ENCODE measurements around the gene DNAJC7. TPM values are rescaled to one million over a fixed set of nuclear protein-coding genes. Genes with fewer than 3 reads are reported as not detected.
A peak's percentile ranks its signal among the peaks of the same experiment; 100 is the strongest.

Gene DNAJC7, protein sequence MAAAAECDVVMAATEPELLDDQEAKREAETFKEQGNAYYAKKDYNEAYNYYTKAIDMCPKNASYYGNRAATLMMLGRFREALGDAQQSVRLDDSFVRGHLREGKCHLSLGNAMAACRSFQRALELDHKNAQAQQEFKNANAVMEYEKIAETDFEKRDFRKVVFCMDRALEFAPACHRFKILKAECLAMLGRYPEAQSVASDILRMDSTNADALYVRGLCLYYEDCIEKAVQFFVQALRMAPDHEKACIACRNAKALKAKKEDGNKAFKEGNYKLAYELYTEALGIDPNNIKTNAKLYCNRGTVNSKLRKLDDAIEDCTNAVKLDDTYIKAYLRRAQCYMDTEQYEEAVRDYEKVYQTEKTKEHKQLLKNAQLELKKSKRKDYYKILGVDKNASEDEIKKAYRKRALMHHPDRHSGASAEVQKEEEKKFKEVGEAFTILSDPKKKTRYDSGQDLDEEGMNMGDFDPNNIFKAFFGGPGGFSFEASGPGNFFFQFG
- polyA plus RNA-seq (2013, experiment 1 of 4) = 113 TPM
- polyA plus RNA-seq (2013, experiment 2 of 4) = 107 TPM
- polyA plus RNA-seq (2013, experiment 3 of 4) = 76.6 TPM
- 94.9 TPM for polyA plus RNA-seq (2013, experiment 4 of 4)

DNA sequence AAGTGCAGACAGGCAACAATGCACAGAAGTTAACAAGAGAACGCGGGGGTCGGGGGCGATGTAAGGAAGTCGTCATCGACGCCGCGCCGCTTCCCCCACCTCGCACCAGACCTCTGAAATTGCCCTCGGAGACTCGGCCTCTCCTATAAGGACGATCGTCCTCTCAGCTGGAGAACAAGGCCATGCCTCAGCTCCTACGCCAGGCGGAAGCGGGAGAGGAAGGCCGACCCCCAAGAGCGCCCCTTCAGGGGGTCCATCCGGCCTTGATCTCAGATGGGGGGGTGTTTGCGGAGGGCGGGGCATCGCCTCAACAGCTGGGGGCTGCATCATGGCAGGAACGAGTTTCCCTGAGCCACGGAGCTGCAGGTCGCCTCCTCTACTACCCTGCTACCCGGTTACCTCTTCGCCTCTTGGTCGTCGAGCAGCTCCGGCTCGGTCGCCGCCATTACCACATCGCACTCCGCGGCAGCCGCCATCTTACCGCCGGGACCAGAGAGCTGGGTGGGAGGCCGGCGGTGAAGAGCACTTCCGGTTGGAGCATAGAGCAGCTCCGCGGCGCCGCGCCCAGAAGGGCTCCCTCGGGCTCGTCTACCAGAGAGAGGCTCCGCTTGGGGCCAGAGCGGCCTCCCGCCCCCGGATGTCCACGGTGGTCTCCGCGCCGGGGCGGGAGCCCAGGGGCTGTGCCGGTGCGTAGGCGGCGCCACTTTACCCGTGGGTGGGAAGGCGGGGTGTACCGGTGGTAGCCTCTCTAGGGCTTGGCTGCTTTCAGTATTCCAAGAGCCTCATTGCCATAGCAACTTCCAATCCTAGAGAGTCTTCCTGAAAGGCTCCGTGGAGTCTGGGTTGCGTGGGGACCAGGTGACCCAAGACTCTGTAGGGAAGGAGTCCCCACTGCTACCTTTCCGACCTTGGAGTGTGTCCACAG is at the start of gene DNAJC7:
TSS of gene DNAJC7 (minus strand) at position 499 of the 925 bp plus-strand sequence. CDS start at position 476, 23 bp downstream.
- H3K36me3 ChIP-seq (ENCODE audit: control insufficient read depth, insufficient read depth, low read length) = no peaks in the 10 kb centered on the region
- peak within 1 kb of the TSS; percentile 100 for H3K4me3 ChIP-seq (ENCODE audit: insufficient read depth, low read depth, low read length)
- H3K9me3 ChIP-seq (ENCODE audit: control insufficient read depth, low read length) = no peaks in the 10 kb centered on the region
- WGBS, 2 experiments = 0% methylated on average over 70 of the region's 70 CpGs
- peaks cover 17% of the 10 kb centered on the region for H3K4me1 ChIP-seq (ENCODE audit: control insufficient read depth, insufficient read depth, low read length)
- peak within 1 kb of the TSS; percentile 90 for H3K27ac ChIP-seq (ENCODE audit: insufficient read depth, low read depth, low read length, poor library complexity, severe bottlenecking)
- H3K27me3 ChIP-seq (ENCODE audit: control insufficient read depth, insufficient read depth, low read length, poor library complexity, severe bottlenecking) = no peaks in the 10 kb centered on the region

DNA sequence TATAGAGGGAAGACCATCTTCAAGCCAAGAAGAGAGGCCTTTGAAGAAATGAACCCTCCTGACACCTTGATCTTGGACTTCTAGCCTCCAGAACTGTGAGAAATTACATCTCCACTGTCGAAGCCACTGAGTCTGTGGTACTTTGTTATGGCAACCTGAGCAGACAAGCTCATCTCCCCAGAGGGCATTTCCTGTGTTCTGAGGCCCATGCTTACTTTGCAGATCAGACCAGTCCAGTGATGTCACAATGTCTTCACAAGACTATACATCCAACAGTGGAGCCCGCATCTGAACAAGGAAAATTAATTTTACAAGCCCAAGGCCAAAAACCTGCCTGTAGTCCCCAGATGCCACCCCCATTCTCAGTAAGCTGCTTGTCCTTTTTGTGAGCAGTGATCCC is 48.0 kb upstream of the DNAJC7 start:
- H3K4me1 ChIP-seq (ENCODE audit: control insufficient read depth, insufficient read depth, low read length) = peaks cover 25% of the 10 kb centered on the region
- H3K27me3 ChIP-seq (ENCODE audit: control insufficient read depth, insufficient read depth, low read length, poor library complexity, severe bottlenecking) = no peaks in the 10 kb centered on the region
- no peaks in the 10 kb centered on the region for H3K9me3 ChIP-seq (ENCODE audit: control insufficient read depth, low read length)
- no peak overlapping the region for H3K4me3 ChIP-seq (ENCODE audit: insufficient read depth, low read depth, low read length)
- 89 to 90% methylated on average over 2 of the region's 2 CpGs for WGBS, 2 experiments
- H3K36me3 ChIP-seq (ENCODE audit: control insufficient read depth, insufficient read depth, low read length) = no peaks in the 10 kb centered on the region
- no peak overlapping the region for H3K27ac ChIP-seq (ENCODE audit: insufficient read depth, low read depth, low read length, poor library complexity, severe bottlenecking)

DNA sequence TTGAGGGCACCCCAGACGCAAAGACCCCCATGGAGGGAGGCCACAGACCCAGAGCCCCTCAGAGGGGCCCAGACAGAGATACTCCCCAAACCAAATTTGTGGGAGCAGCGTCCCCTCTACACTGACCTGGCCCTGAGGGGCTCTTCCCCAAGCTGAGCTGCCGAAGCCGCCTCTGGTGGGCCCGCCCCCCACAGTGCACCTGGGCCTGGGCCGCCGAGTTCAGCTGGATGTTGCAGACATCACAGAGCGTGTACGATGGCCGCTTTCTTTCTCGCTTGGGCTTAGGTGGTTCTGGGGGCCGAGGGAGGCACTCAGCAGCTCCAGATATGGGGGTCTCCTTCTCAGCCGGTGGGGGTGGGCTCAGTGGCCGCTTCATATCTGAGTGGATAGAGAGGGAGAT is 45.4 kb upstream of the DNAJC7 start:
- 90 to 92% methylated on average over 14 of the region's 14 CpGs for WGBS, 2 experiments

DNA sequence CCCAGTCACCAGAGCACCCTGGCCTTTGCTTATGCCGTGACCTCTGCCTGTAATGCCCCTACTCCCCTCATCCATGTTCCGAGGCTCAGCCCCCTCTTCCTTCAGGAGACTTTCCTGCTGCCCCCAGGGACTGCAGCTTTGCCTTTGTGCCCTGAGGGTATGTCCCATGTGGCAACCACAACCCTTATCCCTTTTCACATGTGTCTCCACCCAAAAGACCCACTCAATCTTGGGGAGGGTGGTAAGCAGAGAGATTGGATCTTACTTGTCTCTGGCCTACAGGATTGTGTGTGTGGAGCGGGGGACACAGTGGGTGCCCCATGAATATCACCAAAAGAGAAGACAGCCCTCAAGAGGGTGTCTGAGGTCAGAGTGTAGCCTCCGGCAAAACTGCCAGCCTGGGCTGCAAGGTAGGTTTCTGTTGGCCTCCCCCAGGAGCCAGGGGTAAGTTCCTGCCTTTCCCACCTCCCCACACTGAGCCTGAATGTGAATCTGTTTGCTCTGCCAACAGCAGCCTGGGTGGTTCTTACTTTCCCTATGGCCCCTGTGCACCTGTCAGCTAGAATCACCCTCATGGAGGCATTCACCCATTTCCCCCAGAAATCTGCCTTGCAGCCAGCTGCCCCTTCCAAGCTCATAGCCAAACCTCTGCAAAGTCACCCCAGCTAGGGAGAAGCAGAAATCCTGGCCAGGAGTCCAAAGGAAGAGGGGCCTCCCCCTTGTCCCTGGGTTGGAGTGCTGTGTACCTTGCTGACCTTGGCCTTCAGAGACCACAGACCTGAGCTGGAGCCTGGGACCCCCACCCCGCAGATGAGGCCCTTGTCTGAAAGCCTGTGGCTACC is 44.6 kb upstream of the DNAJC7 start:
- Histone ChIP-seq H3K4me1 (ENCODE audit: control insufficient read depth, insufficient read depth, low read length) (peaks cover 25% of the 10 kb centered on the region), H3K9me3 (ENCODE audit: control insufficient read depth, low read length) (no peaks in the 10 kb centered on the region), H3K4me3 (ENCODE audit: insufficient read depth, low read depth, low read length) (no peak overlapping the region), H3K36me3 (ENCODE audit: control insufficient read depth, insufficient read depth, low read length) (no peaks in the 10 kb centered on the region), H3K27ac (ENCODE audit: insufficient read depth, low read depth, low read length, poor library complexity, severe bottlenecking) (no peak overlapping the region), H3K27me3 (ENCODE audit: control insufficient read depth, insufficient read depth, low read length, poor library complexity, severe bottlenecking) (no peaks in the 10 kb centered on the region)
- WGBS, 2 experiments = 67 to 70% methylated on average over 5 of the region's 5 CpGs

More for the DNA sequence above, 45.4 kb upstream of the DNAJC7 start:
- H3K27me3 ChIP-seq (ENCODE audit: control insufficient read depth, insufficient read depth, low read length, poor library complexity, severe bottlenecking) = no peaks in the 10 kb centered on the region
- H3K27ac ChIP-seq (ENCODE audit: insufficient read depth, low read depth, low read length, poor library complexity, severe bottlenecking) = no peak overlapping the region
- H3K36me3 ChIP-seq (ENCODE audit: control insufficient read depth, insufficient read depth, low read length) = no peaks in the 10 kb centered on the region
- H3K4me1 ChIP-seq (ENCODE audit: control insufficient read depth, insufficient read depth, low read length) = peaks cover 25% of the 10 kb centered on the region
- no peak overlapping the region for H3K4me3 ChIP-seq (ENCODE audit: insufficient read depth, low read depth, low read length)
- H3K9me3 ChIP-seq (ENCODE audit: control insufficient read depth, low read length) = no peaks in the 10 kb centered on the region

DNA sequence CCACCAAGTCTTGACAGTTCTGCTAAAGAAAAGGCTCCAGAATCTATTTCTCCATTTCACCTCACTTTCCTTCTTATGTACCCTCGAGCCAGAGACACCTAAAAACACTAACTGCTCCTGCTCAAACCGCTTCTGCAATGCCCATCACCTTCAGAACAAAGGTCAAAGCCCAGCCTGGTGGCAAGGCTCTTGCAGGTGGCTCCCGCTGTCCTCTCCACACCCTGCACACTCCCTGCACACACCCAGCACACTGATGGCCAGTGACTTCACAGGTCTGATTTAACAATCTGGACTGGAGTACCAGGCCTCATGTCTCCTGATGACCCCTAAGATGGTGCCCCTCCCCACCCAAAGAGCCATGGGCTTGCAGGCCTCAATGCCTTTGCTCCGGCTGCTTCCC is 43.0 kb upstream of the DNAJC7 start:
- no peaks in the 10 kb centered on the region for H3K9me3 ChIP-seq (ENCODE audit: control insufficient read depth, low read length)
- no peaks in the 10 kb centered on the region for H3K36me3 ChIP-seq (ENCODE audit: control insufficient read depth, insufficient read depth, low read length)
- H3K4me1 ChIP-seq (ENCODE audit: control insufficient read depth, insufficient read depth, low read length) = peaks cover 31% of the 10 kb centered on the region
- H3K4me3 ChIP-seq (ENCODE audit: insufficient read depth, low read depth, low read length) = no peak overlapping the region
- 93 to 97% methylated on average over 4 of the region's 4 CpGs for WGBS, 2 experiments
- H3K27ac ChIP-seq (ENCODE audit: insufficient read depth, low read depth, low read length, poor library complexity, severe bottlenecking) = no peak overlapping the region
- no peaks in the 10 kb centered on the region for H3K27me3 ChIP-seq (ENCODE audit: control insufficient read depth, insufficient read depth, low read length, poor library complexity, severe bottlenecking)

DNA sequence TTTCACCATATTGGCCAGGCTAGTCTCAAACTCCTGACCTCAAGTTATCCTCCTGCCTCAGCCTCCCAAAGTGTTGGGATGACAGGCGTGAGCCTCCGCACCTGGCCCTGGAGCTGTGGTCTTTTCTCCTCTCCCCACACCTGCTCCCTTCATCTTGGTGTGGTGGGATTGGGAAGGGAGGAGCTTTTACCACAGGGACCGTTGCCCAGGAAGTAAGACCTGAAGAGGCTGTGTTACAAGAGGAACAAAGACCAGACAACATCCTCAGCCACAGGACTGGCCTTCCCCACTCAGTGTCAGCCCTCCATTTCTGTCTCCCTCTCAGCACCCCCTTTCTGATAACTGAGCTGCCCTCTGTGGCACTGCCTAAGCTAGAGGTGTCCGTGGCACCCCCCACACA is 42.6 kb upstream of the DNAJC7 start:
- Histone ChIP-seq H3K4me3 (ENCODE audit: insufficient read depth, low read depth, low read length) (no peak overlapping the region), H3K27ac (ENCODE audit: insufficient read depth, low read depth, low read length, poor library complexity, severe bottlenecking) (no peak overlapping the region), H3K27me3 (ENCODE audit: control insufficient read depth, insufficient read depth, low read length, poor library complexity, severe bottlenecking) (no peaks in the 10 kb centered on the region), H3K4me1 (ENCODE audit: control insufficient read depth, insufficient read depth, low read length) (peaks cover 35% of the 10 kb centered on the region), H3K36me3 (ENCODE audit: control insufficient read depth, insufficient read depth, low read length) (no peaks in the 10 kb centered on the region), H3K9me3 (ENCODE audit: control insufficient read depth, low read length) (no peaks in the 10 kb centered on the region)
- WGBS, 2 experiments = 80 to 89% methylated on average over 3 to 4 of the region's 4 CpGs

DNA sequence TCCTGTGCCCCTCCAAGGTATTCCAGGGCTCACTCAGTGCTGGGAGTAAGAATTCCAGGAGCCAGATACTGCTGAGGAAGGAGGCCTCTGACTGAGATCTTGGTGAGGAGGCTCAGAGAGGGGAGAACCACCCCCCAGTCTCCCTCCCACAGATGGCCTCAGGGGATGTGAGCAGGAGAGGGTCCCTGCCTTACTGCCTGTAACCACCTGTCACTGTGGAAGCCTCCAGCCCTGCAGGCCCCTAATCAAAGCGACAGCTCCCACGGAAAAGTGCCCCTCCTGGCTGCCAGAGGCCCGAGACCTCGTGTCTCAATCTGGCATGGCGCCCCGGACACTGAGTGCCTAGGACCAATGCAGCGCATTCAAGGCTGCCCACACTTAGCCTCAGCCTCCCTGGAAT is 40.8 kb upstream of the DNAJC7 start:
- 87% methylated on average over 7 of the region's 7 CpGs for WGBS, 2 experiments
- no peak overlapping the region for H3K27ac ChIP-seq (ENCODE audit: insufficient read depth, low read depth, low read length, poor library complexity, severe bottlenecking)
- H3K4me3 ChIP-seq (ENCODE audit: insufficient read depth, low read depth, low read length) = no peak overlapping the region
- H3K9me3 ChIP-seq (ENCODE audit: control insufficient read depth, low read length) = no peaks in the 10 kb centered on the region
- peaks cover 8% of the 10 kb centered on the region for H3K27me3 ChIP-seq (ENCODE audit: control insufficient read depth, insufficient read depth, low read length, poor library complexity, severe bottlenecking)
- H3K4me1 ChIP-seq (ENCODE audit: control insufficient read depth, insufficient read depth, low read length) = peaks cover 32% of the 10 kb centered on the region
- no peaks in the 10 kb centered on the region for H3K36me3 ChIP-seq (ENCODE audit: control insufficient read depth, insufficient read depth, low read length)

DNA sequence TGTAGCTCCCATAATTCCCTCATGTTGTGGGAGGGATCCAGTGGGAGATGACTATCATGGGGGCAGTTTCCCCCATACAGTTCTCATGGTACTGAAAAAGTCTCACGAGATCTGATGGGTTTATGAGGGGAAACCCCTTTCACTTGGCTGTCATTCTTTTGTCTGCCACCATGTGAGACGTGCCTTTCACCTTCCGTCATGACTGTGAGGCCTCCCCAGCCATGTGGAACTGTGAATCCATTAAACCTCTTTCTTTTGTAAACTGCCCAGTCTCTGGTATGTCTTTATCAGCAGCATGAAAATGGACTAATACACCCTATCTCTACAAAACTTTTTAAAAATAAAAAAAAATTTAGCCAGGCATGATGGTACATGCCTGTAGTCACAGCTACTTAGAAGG is 39.4 kb upstream of the DNAJC7 start:
- Histone ChIP-seq H3K9me3 (ENCODE audit: control insufficient read depth, low read length) (no peaks in the 10 kb centered on the region), H3K27ac (ENCODE audit: insufficient read depth, low read depth, low read length, poor library complexity, severe bottlenecking) (no peak overlapping the region), H3K36me3 (ENCODE audit: control insufficient read depth, insufficient read depth, low read length) (no peaks in the 10 kb centered on the region), H3K4me3 (ENCODE audit: insufficient read depth, low read depth, low read length) (no peak overlapping the region), H3K4me1 (ENCODE audit: control insufficient read depth, insufficient read depth, low read length) (peaks cover 27% of the 10 kb centered on the region), H3K27me3 (ENCODE audit: control insufficient read depth, insufficient read depth, low read length, poor library complexity, severe bottlenecking) (peaks cover 13% of the 10 kb centered on the region)
- 64 to 83% methylated on average over 3 of the region's 3 CpGs for WGBS, 2 experiments

DNA sequence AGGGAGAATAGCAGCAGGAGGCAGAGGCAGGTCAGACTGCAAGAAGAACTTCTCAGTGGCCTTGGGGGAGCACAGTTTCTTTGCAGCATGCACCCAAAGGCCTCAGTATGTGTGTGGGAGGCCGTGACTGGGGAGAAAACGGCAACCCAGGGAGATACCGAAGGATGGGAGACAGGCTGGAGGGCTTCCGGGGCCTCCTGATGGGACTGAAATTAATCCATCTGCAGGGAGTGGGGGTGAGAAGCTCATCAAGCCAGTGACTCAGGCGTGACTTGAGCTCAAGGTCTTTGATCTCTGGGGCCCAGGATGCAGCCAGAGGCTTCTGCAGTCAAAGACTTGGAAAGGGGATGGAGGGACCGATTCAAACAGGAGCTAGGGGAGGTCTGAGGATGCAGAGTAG is 38.3 kb upstream of the DNAJC7 start:
- no peak overlapping the region for H3K4me3 ChIP-seq (ENCODE audit: insufficient read depth, low read depth, low read length)
- peaks cover 23% of the 10 kb centered on the region for H3K27me3 ChIP-seq (ENCODE audit: control insufficient read depth, insufficient read depth, low read length, poor library complexity, severe bottlenecking)
- no peaks in the 10 kb centered on the region for H3K9me3 ChIP-seq (ENCODE audit: control insufficient read depth, low read length)
- WGBS, 2 experiments = 39 to 41% methylated on average over 6 of the region's 6 CpGs
- peaks cover 25% of the 10 kb centered on the region for H3K4me1 ChIP-seq (ENCODE audit: control insufficient read depth, insufficient read depth, low read length)
- H3K36me3 ChIP-seq (ENCODE audit: control insufficient read depth, insufficient read depth, low read length) = no peaks in the 10 kb centered on the region
- H3K27ac ChIP-seq (ENCODE audit: insufficient read depth, low read depth, low read length, poor library complexity, severe bottlenecking) = no peak overlapping the region
